Amniotic stem cell (primary cell): Measurements from ENCODE around the gene LOXHD1.

Experiments
- DNase-seq: peaks from one replicate; lab custom pipeline; 2025; lab: John Stamatoyannopoulos, UW

Gene LOXHD1

DNA sequence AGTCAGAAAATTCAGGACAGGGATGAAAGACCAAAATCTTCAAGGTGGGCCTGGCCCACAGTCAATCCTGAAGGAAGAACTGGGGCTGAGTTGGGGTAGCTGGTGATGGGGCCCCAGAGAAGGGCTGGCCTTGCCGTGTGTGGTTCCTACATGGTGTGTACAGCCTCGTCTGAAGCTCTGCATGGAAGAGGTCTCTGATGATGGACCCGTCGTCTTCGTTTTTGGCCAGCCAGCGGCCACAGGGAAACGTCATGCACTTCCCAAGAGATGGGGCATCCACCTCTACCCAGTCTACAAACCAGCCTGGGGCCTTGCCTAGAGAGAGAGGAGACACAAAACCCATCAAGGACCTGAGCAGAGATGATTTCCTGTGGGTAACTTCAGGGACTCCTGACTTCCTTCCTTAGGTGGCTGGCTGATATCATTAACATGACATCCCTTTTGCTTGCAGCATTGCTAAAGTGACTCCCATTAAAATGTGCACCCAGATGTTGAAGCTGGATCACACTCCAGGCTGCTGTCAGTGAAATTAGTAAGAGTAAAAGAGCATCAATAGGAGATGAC lies 115.3 kb downstream of the LOXHD1 start:
- DNase-seq = no peak

DNA sequence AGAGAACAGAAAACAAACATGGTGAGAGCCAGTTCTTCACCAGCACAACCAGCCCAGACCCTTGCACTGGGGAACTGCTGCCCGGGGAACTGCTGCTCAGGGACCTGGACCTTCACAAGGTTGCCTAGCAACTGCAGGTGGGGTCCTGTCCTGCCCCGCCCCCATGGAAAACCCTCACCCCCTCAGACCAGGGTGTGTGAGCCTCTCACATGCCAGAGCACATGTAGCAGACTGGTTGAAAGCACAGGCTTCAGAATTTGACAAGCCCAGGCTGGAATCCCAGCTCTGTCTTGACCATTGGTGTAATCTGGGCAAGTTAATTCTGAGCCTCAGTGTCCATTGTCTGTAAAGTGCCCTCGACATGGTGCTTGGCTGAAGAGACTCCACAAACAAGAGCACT lies 118.6 kb downstream of the LOXHD1 start:
- DNase-seq = no peak

GRCh38 chr18:46536215-46536874 lies 120.7 kb downstream of the LOXHD1 start:
- DNase-seq = no peak

GRCh38 chr18:46531482-46531881 lies 125.5 kb downstream of the LOXHD1 start:
- no peak for DNase-seq

DNA sequence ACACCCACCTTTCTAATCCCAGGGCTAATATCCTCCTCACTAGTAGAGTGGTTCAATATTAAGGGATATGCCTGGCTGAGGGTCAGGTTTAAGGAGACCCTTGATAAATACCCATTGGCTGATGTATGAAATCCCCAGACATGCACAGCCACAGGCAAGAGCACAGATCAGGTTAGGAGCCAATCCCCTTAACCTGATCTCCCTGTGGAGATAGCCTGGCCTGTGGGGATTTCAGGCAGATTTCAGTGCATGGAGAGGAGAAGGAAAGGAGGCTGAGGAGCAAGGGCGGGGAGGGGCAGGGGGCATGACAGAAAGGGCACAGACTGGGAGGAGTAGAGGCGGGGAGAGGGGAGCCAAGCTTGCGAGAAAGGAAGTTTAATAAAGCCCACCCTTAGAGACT lies 129.0 kb downstream of the LOXHD1 start:
- no peak for DNase-seq

GRCh38 chr18:46519870-46520269 lies 137.2 kb downstream of the LOXHD1 start:
- DNase-seq = no peak

- DNase-seq = no peak
Measured at GRCh38 chr18:46518438-46518837, 138.6 kb downstream of the LOXHD1 start.

- DNase-seq = no peak
Measured at GRCh38 chr18:46516555-46516954, 140.5 kb downstream of the LOXHD1 start.

DNA sequence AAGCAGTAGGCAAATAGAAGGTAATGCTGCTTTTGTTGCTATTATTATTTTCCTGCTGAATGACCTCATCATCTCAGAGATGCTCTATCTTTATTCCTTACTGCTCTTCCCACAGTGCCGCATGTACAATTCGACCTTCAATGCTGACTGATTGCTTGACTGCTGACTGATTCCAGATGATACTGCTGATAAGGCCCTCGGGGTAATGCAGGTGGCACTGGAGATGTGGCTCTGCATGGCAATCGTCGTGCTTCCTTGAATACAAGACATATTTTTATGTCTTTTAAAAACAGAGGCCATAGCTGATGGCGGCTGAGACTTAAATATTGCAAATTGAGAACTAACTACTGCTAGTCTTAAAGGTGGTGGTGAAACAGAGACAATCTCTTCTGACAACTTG lies 146.6 kb downstream of the LOXHD1 start:
- no peak for DNase-seq

GRCh38 chr18:46509530-46509929 lies 147.5 kb downstream of the LOXHD1 start:
- DNase-seq = no peak

DNA sequence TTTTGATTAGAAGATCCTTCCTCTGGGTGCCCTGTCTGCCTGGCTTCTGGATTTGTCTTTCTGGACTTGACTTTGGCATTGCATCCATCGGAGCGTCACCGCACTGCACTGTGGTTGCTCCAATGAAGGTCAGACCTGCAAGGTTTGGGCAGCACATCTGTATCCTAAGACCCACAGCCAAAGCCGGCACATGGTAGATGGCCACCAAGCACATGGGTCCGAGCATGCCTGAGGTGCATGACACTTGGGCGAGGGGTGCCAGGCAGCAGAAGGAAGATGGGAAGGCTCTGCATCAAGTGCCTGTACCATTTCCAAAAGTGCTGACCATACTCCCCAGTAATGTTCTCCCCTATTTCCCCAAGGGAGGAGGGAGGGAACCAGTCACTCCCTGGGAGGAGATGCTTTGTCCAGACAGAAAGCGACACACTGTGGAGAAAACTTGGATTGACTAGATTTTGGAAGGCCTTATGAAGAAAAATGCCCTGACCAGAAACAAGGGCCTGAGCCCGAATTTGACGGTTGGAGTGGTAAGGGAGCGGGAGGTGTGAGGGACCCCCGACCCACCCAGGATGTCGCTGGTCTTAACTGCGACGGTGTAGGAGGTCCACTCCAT lies 149.9 kb downstream of the LOXHD1 start:
- DNase-seq = no peak

DNA sequence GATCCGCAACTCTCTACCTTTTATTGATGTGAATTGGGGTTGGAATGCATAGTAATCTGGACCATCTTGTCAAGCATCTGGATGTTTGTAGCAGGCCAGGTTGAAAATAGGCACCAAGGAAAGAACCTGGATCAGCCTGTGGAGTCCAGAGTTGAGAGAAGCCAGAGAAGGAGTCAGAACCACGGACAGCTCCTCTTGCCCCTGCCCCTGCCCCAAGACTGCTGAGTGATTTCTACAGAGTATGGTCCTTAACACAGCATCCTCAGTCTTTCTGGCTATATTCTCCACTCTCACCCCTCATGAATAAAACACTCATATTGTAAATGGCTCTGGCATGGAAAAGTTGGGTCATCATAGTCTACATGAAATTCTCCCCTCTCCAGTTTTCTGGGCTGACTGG lies 154.6 kb downstream of the LOXHD1 start:
- no peak for DNase-seq

- DNase-seq = no peak
Measured at GRCh38 chr18:46497129-46497528, 159.9 kb downstream of the LOXHD1 start.

DNA sequence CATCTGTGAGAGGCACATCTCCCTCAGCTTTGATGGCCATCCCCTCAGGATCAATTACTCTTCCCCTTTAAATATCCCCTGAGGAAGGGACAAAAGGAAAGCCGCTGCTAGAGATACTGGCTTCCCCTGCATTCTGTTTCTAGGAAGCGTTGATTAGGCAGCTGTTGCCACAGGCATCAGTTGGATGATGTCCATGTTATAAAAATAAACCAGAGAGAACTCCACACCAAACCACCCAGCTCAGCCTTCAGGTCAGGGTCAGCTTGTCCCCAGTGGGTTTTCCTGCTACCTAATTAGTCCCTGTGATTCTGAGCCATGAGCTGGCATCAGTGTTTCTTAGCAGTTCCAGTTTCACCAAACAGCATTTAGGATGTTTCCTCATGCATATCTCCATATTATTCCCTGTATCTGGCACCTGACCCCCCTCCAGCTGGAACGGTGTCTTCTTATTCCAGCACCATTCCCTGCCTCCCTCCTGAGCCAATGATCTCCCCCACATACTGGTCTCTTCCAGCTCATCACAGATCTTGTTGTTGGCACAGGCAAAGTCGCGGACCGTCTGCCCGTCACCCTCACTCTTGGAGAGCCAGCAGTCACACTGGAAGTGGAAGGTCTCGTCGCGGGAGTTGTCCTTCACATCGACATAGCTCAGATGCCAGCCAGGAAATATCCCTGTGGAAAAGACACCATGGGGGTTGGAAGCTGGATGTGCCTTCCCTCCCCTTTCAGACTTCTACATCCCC lies 168.4 kb downstream of the LOXHD1 start:
- no peak for DNase-seq

DNA sequence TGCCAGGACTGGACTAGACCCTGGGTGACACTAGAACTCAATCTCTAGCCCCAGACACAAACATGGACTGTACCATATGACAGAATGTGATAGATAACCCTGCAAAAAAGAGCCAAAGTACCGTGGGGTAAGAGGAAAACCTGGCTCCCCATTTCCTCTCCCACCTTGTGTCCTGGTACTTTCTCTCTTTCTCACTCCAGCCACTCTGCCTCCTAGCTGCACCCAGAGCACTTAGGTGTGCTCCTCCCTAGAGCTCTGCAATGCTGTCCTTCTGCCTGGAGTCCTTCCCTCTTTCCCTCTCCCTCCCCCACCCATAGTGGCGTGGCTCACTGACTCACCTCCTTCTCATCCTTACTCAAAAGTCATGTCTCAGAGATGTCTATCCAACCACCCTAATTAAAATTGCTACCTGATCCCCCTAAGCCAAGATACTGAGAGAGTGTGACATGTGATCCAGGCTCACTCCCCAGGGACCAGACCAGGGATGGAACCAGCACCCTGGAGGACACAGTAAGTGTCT lies 171.3 kb downstream of the LOXHD1 start:
- DNase-seq = no peak

DNA sequence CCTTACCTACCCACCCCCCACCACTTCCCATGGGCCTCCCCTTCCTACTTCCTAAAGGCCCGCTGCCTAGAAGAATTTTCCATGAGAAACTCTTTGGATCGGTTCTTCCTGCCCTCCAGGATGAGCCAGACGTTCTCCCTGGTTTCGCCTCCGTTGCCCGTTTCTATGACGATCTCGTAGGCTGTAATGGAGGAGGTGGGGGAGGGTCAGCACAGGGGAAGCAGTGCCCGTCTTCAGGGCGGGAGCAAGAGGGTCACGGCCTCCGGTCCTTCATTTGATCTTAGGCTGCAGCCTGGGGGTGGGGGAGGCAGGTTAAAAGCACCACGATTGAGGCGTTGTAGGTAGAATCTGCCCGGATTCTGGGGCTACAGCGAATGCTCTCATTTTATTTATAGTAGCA lies 172.0 kb downstream of the LOXHD1 start:
- DNase-seq = no peak

DNA sequence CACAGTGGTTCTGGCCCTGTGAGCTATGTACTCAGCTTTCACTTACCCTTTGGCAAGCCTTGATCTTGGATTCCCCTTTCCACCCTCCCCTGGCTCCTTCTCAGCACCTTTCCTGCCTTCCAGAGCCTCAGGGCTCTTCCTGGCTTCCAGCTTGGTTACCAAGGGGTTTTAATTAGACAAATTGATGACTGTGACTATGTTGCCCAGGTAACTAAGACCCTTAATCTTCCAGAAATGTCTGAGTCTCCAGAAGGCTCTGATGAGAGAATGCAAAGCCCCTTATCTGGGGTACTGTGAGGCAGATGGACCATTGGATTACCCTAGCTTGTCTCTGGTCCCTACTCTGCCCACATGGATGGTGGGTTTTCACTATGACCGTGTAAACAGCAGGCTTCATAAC lies 174.2 kb downstream of the LOXHD1 start:
- DNase-seq = no peak

DNA sequence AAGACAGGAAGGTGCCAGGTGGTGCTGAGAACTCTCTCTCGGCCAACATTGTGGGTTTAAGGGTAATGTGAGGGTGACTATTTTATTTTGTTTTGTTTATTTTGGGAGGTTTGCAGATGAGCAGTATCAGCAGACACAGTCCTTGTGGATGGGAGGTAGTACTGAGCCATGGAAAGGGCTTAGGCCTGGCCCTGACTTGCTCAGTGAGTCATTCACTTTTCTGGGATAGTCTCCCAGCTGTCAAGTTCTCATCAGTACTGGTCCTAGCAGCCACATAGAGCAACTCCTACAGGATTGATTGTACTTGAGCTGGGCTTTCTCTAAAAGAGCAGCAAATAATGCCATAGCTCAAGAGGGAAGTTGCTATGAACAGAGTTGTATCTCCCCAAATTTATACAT lies 175.2 kb downstream of the LOXHD1 start:
- no peak for DNase-seq

DNA sequence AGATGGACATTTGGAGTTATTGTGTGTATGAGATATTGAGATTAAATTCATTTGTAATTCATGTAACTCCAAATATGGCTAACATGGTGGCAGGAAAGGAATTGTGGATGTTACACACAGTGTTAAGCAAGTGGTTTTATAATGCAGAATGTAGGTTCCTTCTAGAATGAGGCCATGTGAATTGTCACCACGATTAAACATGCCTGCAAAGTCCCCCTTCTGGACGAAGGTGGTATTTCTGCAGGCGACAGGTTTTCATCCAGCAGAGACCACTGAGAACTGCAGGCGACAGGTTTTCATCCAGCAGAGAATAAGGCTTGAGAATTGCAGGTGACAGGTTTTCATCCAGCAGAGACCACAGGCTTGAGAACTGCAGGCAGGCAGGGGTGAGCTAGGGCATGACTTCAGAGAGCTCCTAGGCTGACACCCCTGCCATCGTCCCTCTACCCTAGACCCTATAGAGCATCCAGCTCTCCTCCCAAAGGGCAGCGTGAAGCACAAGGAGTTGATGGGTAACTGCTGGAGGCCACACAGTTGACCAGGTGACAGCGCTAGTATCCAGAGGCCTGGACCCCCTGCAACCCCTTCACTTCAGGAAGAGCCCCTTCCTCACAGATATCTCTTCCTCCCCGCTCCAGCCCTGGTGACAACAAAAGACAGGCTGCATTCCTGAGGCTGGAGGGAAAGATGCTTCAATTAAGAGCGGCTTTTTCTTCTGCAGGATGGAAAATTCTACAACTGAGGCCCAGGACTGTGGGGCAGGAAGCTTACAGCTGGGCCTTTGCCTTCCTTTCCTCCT lies 175.8 kb downstream of the LOXHD1 start:
- DNase-seq = no peak

GRCh38 chr18:46480226-46480625 lies 176.8 kb downstream of the LOXHD1 start:
- no peak for DNase-seq

DNA sequence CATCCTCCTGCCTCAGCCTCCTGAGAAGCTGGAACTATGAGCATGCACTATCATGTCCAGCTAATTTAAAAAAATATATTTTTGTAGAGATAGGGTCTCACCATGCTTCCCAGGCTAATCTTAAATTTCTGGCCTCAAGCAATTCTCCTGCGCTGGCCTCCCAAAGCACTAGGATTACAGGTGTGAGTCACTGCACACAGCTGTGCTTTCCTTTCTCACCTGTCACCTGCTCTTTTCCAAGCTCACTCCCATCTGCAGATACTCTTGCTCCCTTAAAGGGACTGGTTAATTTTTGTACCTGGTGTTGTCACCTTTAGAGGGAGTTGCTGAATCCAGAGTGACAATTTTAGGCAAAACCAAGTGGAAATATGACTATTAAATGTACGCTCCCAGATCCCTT lies 178.2 kb downstream of the LOXHD1 start:
- no peak for DNase-seq

- DNase-seq = no peak
Measured at GRCh38 chr18:46477425-46478011, 179.5 kb downstream of the LOXHD1 start.
